ENCODE results near the gene CD200R1.

CD200R1 gene

GRCh38 chr3:113008117-113008516, 33.2 kb upstream of the CD200R1 start:
- no peak overlapping the region for H2BK120ac ChIP-seq (ENCODE audit: low read depth, low read length)
- H3K9ac ChIP-seq (ENCODE audit: low read length) = no peak overlapping the region
- H4K5ac ChIP-seq (ENCODE audit: low read length) = no peak overlapping the region
- H2AK5ac ChIP-seq (ENCODE audit: low read length) = no peak overlapping the region
- H3K18ac ChIP-seq (ENCODE audit: low read length) = no peak overlapping the region
- H3K27ac ChIP-seq (ENCODE audit: low read depth, low read length) = no peak overlapping the region
- no peaks in the 10 kb centered on the region for H3K4me1 ChIP-seq (ENCODE audit: control insufficient read depth, low read depth, low read length)
- no peak overlapping the region for H3K56ac ChIP-seq (ENCODE audit: low read length)
- H3K4me2 ChIP-seq (ENCODE audit: low read length) = no peak overlapping the region
- WGBS (ENCODE audit: extremely low coverage, insufficient coverage, low lambda C conversion rate) = no CpG with 5 or more reads among the region's 3 CpGs
- H2BK15ac ChIP-seq (replicated peaks; ENCODE audit: low read depth) = no peak overlapping the region
- H3K4ac ChIP-seq (ENCODE audit: low read depth, low read length) = no peak overlapping the region
- H3K79me2 ChIP-seq (ENCODE audit: control insufficient read depth, insufficient read depth, low read length) = peaks cover 4% of the 10 kb centered on the region
- H3K79me1 ChIP-seq (ENCODE audit: low read length) = peaks cover 7% of the 10 kb centered on the region
- no peak overlapping the region for H4K8ac ChIP-seq (ENCODE audit: low read depth, low read length)
- no peak for DNase-seq
- H3K23ac ChIP-seq (ENCODE audit: low read length) = no peak overlapping the region
- H2BK5ac ChIP-seq (ENCODE audit: low read length) = no peak overlapping the region
- H3K4me3 ChIP-seq (ENCODE audit: low read length) = no peak overlapping the region
- H3K27me3 ChIP-seq (ENCODE audit: insufficient read depth, low read length, poor library complexity) = no peaks in the 10 kb centered on the region
- peaks cover 6% of the 10 kb centered on the region for H3K36me3 ChIP-seq (ENCODE audit: control insufficient read depth, insufficient read depth, low read length)

DNA sequence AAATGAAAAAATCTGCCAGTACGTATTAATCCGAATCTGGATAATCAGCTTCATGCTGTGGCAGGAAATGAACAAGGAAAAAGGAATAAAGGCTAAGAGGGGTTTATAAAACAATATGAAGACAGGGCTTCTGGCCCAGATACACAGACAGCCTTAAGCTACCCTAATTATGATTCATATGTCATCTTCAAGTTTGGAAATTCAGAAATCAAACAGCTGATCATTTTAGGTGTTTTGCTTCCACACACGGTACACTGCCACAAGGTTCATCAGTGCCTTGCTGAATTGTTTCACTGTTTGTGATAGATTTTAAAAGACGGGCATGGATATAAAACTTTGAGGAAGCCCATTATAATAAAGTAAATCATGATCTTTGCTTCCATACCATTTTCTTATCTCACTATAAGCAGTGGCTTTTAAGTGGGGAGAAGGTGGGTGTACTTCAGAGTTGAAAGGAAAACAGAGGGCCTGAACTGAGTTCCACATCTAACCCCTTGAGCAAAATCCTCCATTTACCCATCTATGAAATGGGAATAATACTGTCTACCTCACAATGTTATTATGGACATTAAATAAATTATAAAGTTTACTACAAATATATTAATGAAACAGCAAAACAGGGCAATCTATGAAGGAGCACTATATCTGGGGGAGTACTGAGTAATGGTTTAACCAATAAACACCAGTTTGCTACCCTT, 31.6 kb upstream of the CD200R1 start:
- Histone ChIP-seq H3K79me2 (ENCODE audit: control insufficient read depth, insufficient read depth, low read length) (peaks cover 2% of the 10 kb centered on the region), H3K27me3 (ENCODE audit: insufficient read depth, low read length, poor library complexity) (no peaks in the 10 kb centered on the region), H3K18ac (ENCODE audit: low read length) (no peak overlapping the region), H3K79me1 (ENCODE audit: low read length) (peaks cover 6% of the 10 kb centered on the region), H2BK120ac (ENCODE audit: low read depth, low read length) (no peak overlapping the region), H2BK5ac (ENCODE audit: low read length) (no peak overlapping the region), H3K27ac (ENCODE audit: low read depth, low read length) (no peak overlapping the region), H3K4me2 (ENCODE audit: low read length) (no peak overlapping the region), H2BK15ac (replicated peaks; ENCODE audit: low read depth) (no peak overlapping the region), H3K56ac (ENCODE audit: low read length) (no peak overlapping the region), H3K4me3 (ENCODE audit: low read length) (no peak overlapping the region), H3K4me1 (ENCODE audit: control insufficient read depth, low read depth, low read length) (no peaks in the 10 kb centered on the region), H4K8ac (ENCODE audit: low read depth, low read length) (no peak overlapping the region), H2AK5ac (ENCODE audit: low read length) (no peak overlapping the region), H3K9ac (ENCODE audit: low read length) (no peak overlapping the region), H3K4ac (ENCODE audit: low read depth, low read length) (no peak overlapping the region), H3K23ac (ENCODE audit: low read length) (no peak overlapping the region), H4K5ac (ENCODE audit: low read length) (no peak overlapping the region), H3K36me3 (ENCODE audit: control insufficient read depth, insufficient read depth, low read length) (peaks cover 6% of the 10 kb centered on the region)
- WGBS (ENCODE audit: extremely low coverage, insufficient coverage, low lambda C conversion rate) = no CpG with 5 or more reads among the region's 4 CpGs
- no peak for DNase-seq

DNA sequence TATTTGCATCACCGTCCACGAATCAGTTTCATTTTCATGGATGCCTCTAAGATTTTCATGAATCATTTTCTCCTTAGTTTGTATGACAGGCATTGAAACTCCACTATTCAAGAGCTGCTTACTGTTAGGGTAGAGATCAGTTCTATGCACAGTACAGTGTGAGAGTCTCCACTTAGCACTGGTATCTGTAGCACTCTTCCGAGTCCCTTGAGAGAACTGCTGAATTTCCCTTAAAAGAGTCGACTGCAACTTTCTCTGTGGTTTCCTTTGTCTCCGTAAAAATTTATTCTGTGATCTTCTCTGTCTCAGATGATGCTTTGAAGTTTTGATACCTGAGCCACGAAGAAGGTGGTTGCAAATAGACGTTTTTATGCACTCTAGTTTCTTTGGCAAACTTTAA, 30.7 kb upstream of the CD200R1 start:
- no peak overlapping the region for H3K4me2 ChIP-seq (ENCODE audit: low read length)
- no peak overlapping the region for H3K56ac ChIP-seq (ENCODE audit: low read length)
- no peak overlapping the region for H2AK5ac ChIP-seq (ENCODE audit: low read length)
- peaks cover 6% of the 10 kb centered on the region for H3K79me1 ChIP-seq (ENCODE audit: low read length)
- H2BK15ac ChIP-seq (replicated peaks; ENCODE audit: low read depth) = no peak overlapping the region
- no peak overlapping the region for H3K4ac ChIP-seq (ENCODE audit: low read depth, low read length)
- no CpG with 5 or more reads among the region's 7 CpGs for WGBS (ENCODE audit: extremely low coverage, insufficient coverage, low lambda C conversion rate)
- H4K8ac ChIP-seq (ENCODE audit: low read depth, low read length) = no peak overlapping the region
- H4K5ac ChIP-seq (ENCODE audit: low read length) = no peak overlapping the region
- H3K36me3 ChIP-seq (ENCODE audit: control insufficient read depth, insufficient read depth, low read length) = peaks cover 6% of the 10 kb centered on the region
- H3K9ac ChIP-seq (ENCODE audit: low read length) = no peak overlapping the region
- H3K79me2 ChIP-seq (ENCODE audit: control insufficient read depth, insufficient read depth, low read length) = peaks cover 2% of the 10 kb centered on the region
- DNase-seq = no peak
- no peak overlapping the region for H3K23ac ChIP-seq (ENCODE audit: low read length)
- no peak overlapping the region for H3K27ac ChIP-seq (ENCODE audit: low read depth, low read length)
- H2BK120ac ChIP-seq (ENCODE audit: low read depth, low read length) = no peak overlapping the region
- H2BK5ac ChIP-seq (ENCODE audit: low read length) = no peak overlapping the region
- no peak overlapping the region for H3K18ac ChIP-seq (ENCODE audit: low read length)
- H3K4me1 ChIP-seq (ENCODE audit: control insufficient read depth, low read depth, low read length) = no peaks in the 10 kb centered on the region
- no peaks in the 10 kb centered on the region for H3K27me3 ChIP-seq (ENCODE audit: insufficient read depth, low read length, poor library complexity)
- no peak overlapping the region for H3K4me3 ChIP-seq (ENCODE audit: low read length)

- peaks cover 2% of the 10 kb centered on the region for H3K79me1 ChIP-seq (ENCODE audit: low read length)
- H3K56ac ChIP-seq (ENCODE audit: low read length) = no peak overlapping the region
- no peak overlapping the region for H2AK5ac ChIP-seq (ENCODE audit: low read length)
- H3K79me2 ChIP-seq (ENCODE audit: control insufficient read depth, insufficient read depth, low read length) = no peaks in the 10 kb centered on the region
- H3K23ac ChIP-seq (ENCODE audit: low read length) = no peak overlapping the region
- H3K18ac ChIP-seq (ENCODE audit: low read length) = no peak overlapping the region
- H3K27ac ChIP-seq (ENCODE audit: low read depth, low read length) = no peak overlapping the region
- H3K36me3 ChIP-seq (ENCODE audit: control insufficient read depth, insufficient read depth, low read length) = peaks cover 2% of the 10 kb centered on the region
- no peak overlapping the region for H3K4me2 ChIP-seq (ENCODE audit: low read length)
- H2BK15ac ChIP-seq (replicated peaks; ENCODE audit: low read depth) = no peak overlapping the region
- H2BK120ac ChIP-seq (ENCODE audit: low read depth, low read length) = no peak overlapping the region
- H2BK5ac ChIP-seq (ENCODE audit: low read length) = no peak overlapping the region
- no peaks in the 10 kb centered on the region for H3K27me3 ChIP-seq (ENCODE audit: insufficient read depth, low read length, poor library complexity)
- H3K4ac ChIP-seq (ENCODE audit: low read depth, low read length) = no peak overlapping the region
- H4K5ac ChIP-seq (ENCODE audit: low read length) = no peak overlapping the region
- H3K9ac ChIP-seq (ENCODE audit: low read length) = no peak overlapping the region
- H3K4me1 ChIP-seq (ENCODE audit: control insufficient read depth, low read depth, low read length) = no peaks in the 10 kb centered on the region
- DNase-seq = peak; percentile 73
- H4K8ac ChIP-seq (ENCODE audit: low read depth, low read length) = no peak overlapping the region
- no peak overlapping the region for H3K4me3 ChIP-seq (ENCODE audit: low read length)
Measured at GRCh38 chr3:113002679-113003078, 27.8 kb upstream of the CD200R1 start.

- H3K79me2 ChIP-seq (ENCODE audit: control insufficient read depth, insufficient read depth, low read length) = no peaks in the 10 kb centered on the region
- H2AK5ac ChIP-seq (ENCODE audit: low read length) = no peak overlapping the region
- no peaks in the 10 kb centered on the region for H3K36me3 ChIP-seq (ENCODE audit: control insufficient read depth, insufficient read depth, low read length)
- no peak overlapping the region for H2BK120ac ChIP-seq (ENCODE audit: low read depth, low read length)
- no peaks in the 10 kb centered on the region for H3K79me1 ChIP-seq (ENCODE audit: low read length)
- H2BK5ac ChIP-seq (ENCODE audit: low read length) = no peak overlapping the region
- no peak overlapping the region for H3K9ac ChIP-seq (ENCODE audit: low read length)
- H2BK15ac ChIP-seq (replicated peaks; ENCODE audit: low read depth) = no peak overlapping the region
- no peak for DNase-seq
- no peaks in the 10 kb centered on the region for H3K4me1 ChIP-seq (ENCODE audit: control insufficient read depth, low read depth, low read length)
- no peak overlapping the region for H3K4me2 ChIP-seq (ENCODE audit: low read length)
- no peak overlapping the region for H3K56ac ChIP-seq (ENCODE audit: low read length)
- no peak overlapping the region for H3K23ac ChIP-seq (ENCODE audit: low read length)
- no peak overlapping the region for H3K18ac ChIP-seq (ENCODE audit: low read length)
- no peak overlapping the region for H4K5ac ChIP-seq (ENCODE audit: low read length)
- no peak overlapping the region for H3K4ac ChIP-seq (ENCODE audit: low read depth, low read length)
- H3K27me3 ChIP-seq (ENCODE audit: insufficient read depth, low read length, poor library complexity) = no peaks in the 10 kb centered on the region
- H4K8ac ChIP-seq (ENCODE audit: low read depth, low read length) = no peak overlapping the region
- no peak overlapping the region for H3K4me3 ChIP-seq (ENCODE audit: low read length)
- no peak overlapping the region for H3K27ac ChIP-seq (ENCODE audit: low read depth, low read length)
Measured at GRCh38 chr3:113002037-113002436, 27.1 kb upstream of the CD200R1 start.

DNA sequence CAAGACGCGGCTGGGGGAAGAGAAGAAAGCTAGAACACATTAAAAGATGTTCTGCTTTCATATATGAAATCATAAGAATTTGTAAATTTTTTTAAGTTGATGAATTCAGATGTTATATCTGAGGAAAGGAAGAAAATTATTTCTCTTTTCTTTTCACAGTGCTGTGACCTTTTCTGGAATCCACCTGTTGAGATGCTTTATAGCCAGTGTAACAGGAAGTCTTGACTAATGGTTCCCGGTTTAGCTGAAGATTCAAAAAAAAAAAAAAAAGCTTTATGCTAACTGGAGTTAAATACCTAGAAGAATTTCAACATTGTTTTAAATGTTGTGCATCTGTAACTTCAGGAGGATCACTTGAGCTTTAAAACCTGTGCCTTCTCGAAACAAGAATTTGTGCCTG, 25.8 kb upstream of the CD200R1 start:
- WGBS (ENCODE audit: extremely low coverage, insufficient coverage, low lambda C conversion rate) = no CpG with 5 or more reads among the region's 4 CpGs
- H3K23ac ChIP-seq (ENCODE audit: low read length) = no peak overlapping the region
- no peak overlapping the region for H2BK120ac ChIP-seq (ENCODE audit: low read depth, low read length)
- no peak overlapping the region for H4K8ac ChIP-seq (ENCODE audit: low read depth, low read length)
- H3K4me1 ChIP-seq (ENCODE audit: control insufficient read depth, low read depth, low read length) = no peaks in the 10 kb centered on the region
- H3K79me2 ChIP-seq (ENCODE audit: control insufficient read depth, insufficient read depth, low read length) = no peaks in the 10 kb centered on the region
- H3K4me3 ChIP-seq (ENCODE audit: low read length) = no peak overlapping the region
- H3K4ac ChIP-seq (ENCODE audit: low read depth, low read length) = no peak overlapping the region
- H3K79me1 ChIP-seq (ENCODE audit: low read length) = no peaks in the 10 kb centered on the region
- no peaks in the 10 kb centered on the region for H3K36me3 ChIP-seq (ENCODE audit: control insufficient read depth, insufficient read depth, low read length)
- no peak overlapping the region for H3K9ac ChIP-seq (ENCODE audit: low read length)
- H3K27ac ChIP-seq (ENCODE audit: low read depth, low read length) = no peak overlapping the region
- no peak overlapping the region for H3K4me2 ChIP-seq (ENCODE audit: low read length)
- H2BK15ac ChIP-seq (replicated peaks; ENCODE audit: low read depth) = no peak overlapping the region
- no peak for DNase-seq
- H3K56ac ChIP-seq (ENCODE audit: low read length) = no peak overlapping the region
- no peak overlapping the region for H3K18ac ChIP-seq (ENCODE audit: low read length)
- H3K27me3 ChIP-seq (ENCODE audit: insufficient read depth, low read length, poor library complexity) = no peaks in the 10 kb centered on the region
- no peak overlapping the region for H4K5ac ChIP-seq (ENCODE audit: low read length)
- H2BK5ac ChIP-seq (ENCODE audit: low read length) = no peak overlapping the region
- H2AK5ac ChIP-seq (ENCODE audit: low read length) = no peak overlapping the region
